ENCODE results near the gene CNTROB. TPM values are rescaled to one million over a fixed set of nuclear protein-coding genes. Genes with fewer than 3 reads are reported as not detected.

Gene CNTROB
- total and polyA plus RNA-seq, 2 donors (not counting 1 experiment from before 2014, with no cell fraction given): 23.1 to 34.8 TPM

GRCh38 chr17:7946441-7946840 is 14.4 kb downstream of the CNTROB start:
- Histone ChIP-seq H3K4me1 (ENCODE audit: control insufficient read depth in 2 of 2, insufficient read depth in 2 of 2, low read length in 2 of 2) (peaks cover 4 to 15% of the 10 kb centered on the region in 2 donors), H3K79me2 (ENCODE audit: control insufficient read depth, insufficient read depth, low read length) (no peaks in the 10 kb centered on the region), H3K4me3 (ENCODE audit: control extremely low read depth in 1 of 5, extremely low read depth in 1 of 5, insufficient read depth in 1 of 5, low read depth in 2 of 5, low read length in 4 of 5) (no peak overlapping the region), H3K27ac (ENCODE audit: low read length in 2 of 2) (no peak overlapping the region), H3K27me3 (replicated peaks in 1 of 4; ENCODE audit: control extremely low read depth in 1 of 4, control insufficient read depth in 3 of 4, insufficient read depth in 4 of 4, low read length in 3 of 4) (no peaks in the 10 kb centered on the region), H3K9me3 (ENCODE audit: control extremely low read depth in 1 of 3, control insufficient read depth in 2 of 3, insufficient read depth in 1 of 3, low read length in 2 of 3) (no peaks in the 10 kb centered on the region), H3K9ac (ENCODE audit: low read length) (no peak overlapping the region), H3K36me3 (replicated peaks in 1 of 2; ENCODE audit: control extremely low read depth in 1 of 2, control insufficient read depth in 1 of 2, extremely low read depth in 1 of 2, insufficient read depth in 2 of 2, low read length in 1 of 2) (peaks cover 11 to 54% of the 10 kb centered on the region in 2 experiments), H4K20me1 (ENCODE audit: control insufficient read depth, insufficient read depth, low read length, poor library complexity, severe bottlenecking) (no peaks in the 10 kb centered on the region), H3K4me2 (replicated peaks; ENCODE audit: low read depth, low read length, poor library complexity, severe bottlenecking) (no peak overlapping the region), H2AFZ (ENCODE audit: insufficient read depth, low read depth, low read length, poor library complexity, severe bottlenecking) (no peak overlapping the region)
- Mint-ChIP-seq H3K27me3 (no peaks in the 10 kb centered on the region), H3K9me3 (ENCODE audit: insufficient read depth) (no peaks in the 10 kb centered on the region), H3K27ac (no peak overlapping the region), H3K4me1 (peaks cover 7% of the 10 kb centered on the region), H3K4me3 (no peak overlapping the region)
- no peak for TF ChIP-seq CTCF (IDR thresholded peaks at IDR 0.05)
- TF ChIP-seq EZH2 (IDR thresholded peaks at IDR 0.05; ENCODE audit: borderline replicate concordance, insufficient read depth, low read depth, low read length, poor library complexity, severe bottlenecking): no peak
- CTCF ChIA-PET: no interaction called here
- intact Hi-C loops (cut with micrococcal nuclease): no loop called here
- DNase-seq: no peak
- no CpG with 5 or more reads among the region's 5 CpGs for WGBS (ENCODE audit: insufficient coverage)
- no peak for ATAC-seq (ENCODE audit: low read depth)
- POLR2A ChIA-PET: no interaction called here

GRCh38 chr17:7947651-7948050 is 15.6 kb downstream of the CNTROB start:
- DNase-seq: no peak
- Mint-ChIP-seq H3K27ac (no peak overlapping the region), H3K9me3 (ENCODE audit: insufficient read depth) (no peaks in the 10 kb centered on the region), H3K27me3 (no peaks in the 10 kb centered on the region), H3K4me1 (peaks cover 11% of the 10 kb centered on the region), H3K4me3 (no peak overlapping the region)
- no peaks in the 10 kb centered on the region for H3K79me2 ChIP-seq (ENCODE audit: control insufficient read depth, insufficient read depth, low read length)
- no peaks in the 10 kb centered on the region for H4K20me1 ChIP-seq (ENCODE audit: control insufficient read depth, insufficient read depth, low read length, poor library complexity, severe bottlenecking)
- H3K4me2 ChIP-seq (replicated peaks; ENCODE audit: low read depth, low read length, poor library complexity, severe bottlenecking): no peak overlapping the region
- H2AFZ ChIP-seq (ENCODE audit: insufficient read depth, low read depth, low read length, poor library complexity, severe bottlenecking): no peak overlapping the region
- peaks cover 11 to 50% of the 10 kb centered on the region in 2 experiments for H3K36me3 ChIP-seq (replicated peaks in 1 of 2; ENCODE audit: control extremely low read depth in 1 of 2, control insufficient read depth in 1 of 2, extremely low read depth in 1 of 2, insufficient read depth in 2 of 2, low read length in 1 of 2)
- no peak overlapping the region for H3K27ac ChIP-seq (ENCODE audit: low read length in 2 of 2)
- H3K9me3 ChIP-seq (ENCODE audit: control extremely low read depth in 1 of 3, control insufficient read depth in 2 of 3, insufficient read depth in 1 of 3, low read length in 2 of 3): no peaks in the 10 kb centered on the region
- TF ChIP-seq CTCF (IDR thresholded peaks at IDR 0.05) (no peak), EZH2 (IDR thresholded peaks at IDR 0.05; ENCODE audit: borderline replicate concordance, insufficient read depth, low read depth, low read length, poor library complexity, severe bottlenecking) (no peak)
- ChIA-PET POLR2A (no interaction called here), CTCF (no interaction called here)
- H3K9ac ChIP-seq (ENCODE audit: low read length): no peak overlapping the region
- no peaks in the 10 kb centered on the region for H3K27me3 ChIP-seq (replicated peaks in 1 of 4; ENCODE audit: control extremely low read depth in 1 of 4, control insufficient read depth in 3 of 4, insufficient read depth in 4 of 4, low read length in 3 of 4)
- H3K4me3 ChIP-seq (ENCODE audit: control extremely low read depth in 1 of 5, extremely low read depth in 1 of 5, insufficient read depth in 1 of 5, low read depth in 2 of 5, low read length in 4 of 5): no peak overlapping the region
- 97% methylated on average over 4 of the region's 5 CpGs for WGBS (ENCODE audit: insufficient coverage)
- H3K4me1 ChIP-seq (ENCODE audit: control insufficient read depth in 2 of 2, insufficient read depth in 2 of 2, low read length in 2 of 2): peaks cover 9 to 19% of the 10 kb centered on the region in 2 donors
- intact Hi-C loops (cut with micrococcal nuclease): no loop called here
- ATAC-seq (ENCODE audit: low read depth): no peak
